Activated effector memory CD4-positive, alpha-beta T cell treated with anti-CD3 and anti-CD28 coated beads, Interleukin-2, amount 50 U/mL, for 16 hours (primary cell): Measurements from ENCODE around the gene RMI1.
"Not testable (repeated sequence)": the region's sequence is repeated elsewhere in the genome, so short reads cannot be mapped to it uniquely, and the experiment has no call there.

Experiments
- DNase-seq: peaks from one replicate; pipeline ENCODE4 v3.0.0-alpha.2; 2020

RMI1 gene

DNA sequence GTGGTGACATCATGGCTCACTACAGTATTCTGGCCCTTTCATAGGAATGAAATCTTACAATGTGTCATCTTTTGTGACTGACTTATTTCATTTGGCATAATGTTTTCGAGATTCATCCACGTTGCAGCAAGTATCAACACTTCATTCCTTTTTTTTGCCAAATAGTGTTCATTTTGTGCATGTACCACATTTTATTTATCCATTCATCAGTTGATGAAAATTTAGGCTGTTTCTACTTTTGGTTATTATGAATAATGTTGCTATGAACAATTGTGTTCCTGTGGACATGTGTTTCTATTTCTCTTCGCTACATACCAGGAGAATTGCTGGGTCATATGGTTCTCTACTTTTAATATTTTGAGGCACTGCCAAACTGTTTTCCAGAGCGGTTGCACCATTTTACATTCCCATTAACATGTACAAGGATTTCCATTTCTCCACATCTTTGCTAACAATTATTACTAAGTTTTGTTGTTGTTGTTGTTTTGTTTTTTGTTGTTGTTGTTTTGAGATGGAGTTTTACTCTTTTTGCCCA, 43.5 kb downstream of the RMI1 start:
- no peak for DNase-seq

DNA sequence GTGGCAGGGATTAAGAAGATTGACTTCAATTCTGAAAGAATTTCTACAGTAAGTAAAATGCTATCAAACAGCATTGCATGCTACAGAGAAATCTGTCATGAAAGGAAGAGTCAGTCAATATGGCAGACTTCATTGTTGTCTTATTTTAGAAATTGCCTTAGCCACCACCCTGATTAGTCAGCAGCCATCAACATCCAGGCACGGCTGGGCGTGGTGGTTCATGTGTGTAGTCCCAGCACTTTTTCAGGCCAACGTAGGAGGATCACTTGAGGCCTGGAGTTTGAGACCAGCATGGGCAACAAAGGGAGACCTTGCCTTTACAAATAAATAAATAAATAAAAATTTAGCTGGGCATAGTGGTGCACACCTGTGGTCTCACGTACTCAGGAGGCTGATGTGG, 46.6 kb downstream of the RMI1 start:
- DNase-seq: no peak

DNA sequence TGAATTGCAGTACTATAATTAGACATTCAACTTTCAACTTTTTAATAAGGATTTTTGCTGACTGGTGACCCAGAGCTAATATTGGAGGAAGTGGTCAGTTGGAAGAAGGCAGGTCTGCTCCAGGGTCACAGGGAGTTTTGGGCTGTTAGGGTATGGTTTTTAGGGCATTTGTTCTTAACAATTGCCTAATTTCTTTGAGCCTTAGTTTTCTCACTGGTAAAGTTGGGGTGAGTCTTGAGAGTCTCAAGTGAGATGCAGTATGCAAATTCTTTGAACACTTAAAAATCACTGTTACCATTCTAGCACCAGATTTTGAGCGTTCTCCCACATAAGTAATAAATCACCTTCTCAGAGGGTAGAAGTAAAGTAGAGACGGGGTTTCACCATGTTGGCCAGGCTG, 50.9 kb downstream of the RMI1 start:
- no peak for DNase-seq

DNA sequence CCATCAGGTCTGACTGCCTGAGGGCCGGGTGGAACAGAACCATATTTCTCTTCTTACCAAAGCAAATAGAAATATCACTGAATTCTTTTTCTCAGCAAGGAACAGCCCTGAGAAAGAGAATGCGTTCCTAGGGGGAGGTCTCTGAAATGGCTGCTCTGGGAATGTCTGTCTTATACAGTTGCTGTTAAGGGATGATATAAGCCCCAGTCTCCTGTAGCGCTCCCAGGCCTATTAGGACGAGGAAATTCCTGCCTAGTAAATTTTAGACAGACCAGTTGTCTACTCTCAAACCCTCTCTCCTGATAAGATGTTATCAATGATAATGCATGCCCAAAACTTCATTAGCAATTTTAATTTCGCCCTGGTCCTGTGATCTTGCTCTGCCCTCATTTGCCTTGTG, 61.3 kb downstream of the RMI1 start:
- DNase-seq: not testable (repeated sequence)

DNA sequence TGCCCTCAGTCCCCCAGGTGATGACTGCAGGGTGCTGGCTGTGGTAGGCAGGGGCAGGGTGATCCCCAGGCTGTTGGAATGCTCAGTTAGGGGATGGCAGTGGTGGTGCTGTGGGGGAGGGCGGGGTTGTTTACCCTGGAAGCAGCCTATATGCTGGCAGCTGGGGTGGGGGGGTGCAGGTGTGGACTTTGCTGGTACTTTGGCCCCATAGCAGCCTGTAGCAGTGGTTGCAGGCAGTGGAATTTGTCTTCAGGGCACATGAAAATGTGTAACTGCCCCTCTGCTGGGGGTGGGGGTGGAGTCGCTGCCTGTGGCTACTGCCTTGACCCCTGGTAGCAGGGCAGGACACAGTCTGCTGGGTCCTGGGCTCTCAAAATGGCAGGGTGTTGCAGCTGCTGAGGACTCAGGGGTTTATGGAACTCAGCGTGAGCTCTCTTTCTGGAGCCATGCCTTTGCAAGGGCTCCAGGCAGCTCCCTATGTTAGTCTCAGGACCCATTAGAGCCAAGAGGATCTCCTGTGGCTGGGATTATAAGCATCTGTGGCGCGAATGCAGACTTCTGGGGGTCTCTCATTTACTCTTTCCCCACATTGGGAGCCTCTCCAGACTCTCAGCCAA, 65.0 kb downstream of the RMI1 start:
- DNase-seq: no peak
